PC-9 (cell line): ENCODE data around the gene PPP1CA. TPM values are rescaled to one million over a fixed set of nuclear protein-coding genes. Genes with fewer than 3 reads are reported as not detected.

Experiments used
- BruUV-seq: library from RNA; stranded (reverse); fragments of 400-500 nt; replicated peaks from 2 replicates; lab custom pipeline; 2021; lab: Mats Ljungman, UMichigan
- CTCF ChIA-PET: fragments of 300-600 bp; sonication (Branson Sonifier 250); formaldehyde crosslinking; loops from one replicate; lab custom pipeline; 2022; ENCODE audit warnings: antibody characterized with exemption; lab: Charles Lee
- POLR2A ChIA-PET: fragments of 300-600 bp; sonication (Branson Sonifier 250); formaldehyde crosslinking; loops from one replicate; lab custom pipeline; 2022; ENCODE audit warnings: antibody characterized with exemption; ENCODE audit not compliant: unreplicated experiment; lab: Charles Lee
- DNase-seq, 2 experiments: peaks; one replicate each; pipeline versions ENCODE4 v3.0.0 to v3.0.0-alpha.2; 2015 to 2022; ENCODE audit warnings: mixed read lengths in 1 of 2
- H2AFZ ChIP-seq: fragments of 200-600 bp; sonication (generic); 2 replicates; pipeline ENCODE4 v1.8.1; 2017; ENCODE audit warnings: antibody characterized with exemption
- H3F3A ChIP-seq: fragments of 200-600 bp; sonication (generic); 2 replicates; pipeline ENCODE4 v1.8.1; 2017; ENCODE audit warnings: antibody characterized with exemption, mild to moderate bottlenecking, low read depth; ENCODE audit not compliant: insufficient read depth
- H3K27ac ChIP-seq: fragments of 200-600 bp; sonication (generic); 2 replicates; pipeline ENCODE4 v1.6.1; 2016; ENCODE audit warnings: mixed run types
- H3K27me3 ChIP-seq: fragments of 200-600 bp; sonication (generic); 2 replicates; pipeline ENCODE4 v1.6.1; 2016; ENCODE audit warnings: low read depth, mixed run types; ENCODE audit not compliant: insufficient read depth
- H3K36me3 ChIP-seq: fragments of 200-600 bp; sonication (generic); 2 replicates; pipeline ENCODE4 v1.6.1; 2016; ENCODE audit warnings: low read depth, mixed run types
- H3K4me1 ChIP-seq: fragments of 200-600 bp; sonication (generic); replicated peaks from 2 replicates; pipeline ENCODE4 v1.6.1; 2016; ENCODE audit warnings: mixed run types; ENCODE audit not compliant: insufficient read depth
- H3K4me2 ChIP-seq: fragments of 200-600 bp; sonication (generic); 2 replicates; pipeline ENCODE4 v1.6.1; 2017; ENCODE audit warnings: mixed run types
- H3K4me3 ChIP-seq: fragments of 200-600 bp; sonication (generic); 2 replicates; pipeline ENCODE4 v1.6.1; 2016; ENCODE audit warnings: mixed run types
- H3K79me2 ChIP-seq: fragments of 200-600 bp; sonication (generic); 2 replicates; pipeline ENCODE4 v1.6.1; 2017; ENCODE audit warnings: low read depth, mixed run types
- H3K9me2 ChIP-seq: fragments of 200-600 bp; sonication (generic); 2 replicates; pipeline ENCODE4 v1.8.1; 2017; ENCODE audit warnings: mild to moderate bottlenecking; ENCODE audit not compliant: insufficient read depth
- H3K9me3 ChIP-seq: fragments of 200-600 bp; sonication (generic); 2 replicates; pipeline ENCODE4 v1.8.1; 2016; ENCODE audit warnings: low read depth; ENCODE audit not compliant: insufficient read depth
- H4K20me1 ChIP-seq: fragments of 200-600 bp; sonication (generic); 2 replicates; pipeline ENCODE4 v1.8.1; 2017; ENCODE audit not compliant: insufficient read depth
- EZH2 ChIP-seq: fragments of 200-600 bp; sonication (generic); IDR thresholded peaks from 2 replicates; pipeline ENCODE4 v1.8.0; 2017; ENCODE audit warnings: antibody characterized with exemption, low read depth
- intact Hi-C: fragments of 100-400 bp; cut with micrococcal nuclease; formaldehyde crosslinking; loops from one replicate; pipeline ENCODE4 v1.10.0; 2022; ENCODE audit not compliant: unreplicated experiment
- total RNA-seq: library from RNA; stranded (reverse); gene quantifications from 2 replicates; pipeline ENCODE4 v1.2.3, GENCODE V29; 2021
- TF ChIP-seq, protein P1 (sequence below): fragments of 200-600 bp; sonication (generic); conservative IDR thresholded peaks from 2 replicates; pipeline ENCODE4 v1.6.1; 2017; ENCODE audit warnings: mixed run types, antibody characterized with exemption, mild to moderate bottlenecking, moderate library complexity

Gene PPP1CA
- total RNA-seq, 1 experiment from 2014 or later, result 306 TPM

DNA sequence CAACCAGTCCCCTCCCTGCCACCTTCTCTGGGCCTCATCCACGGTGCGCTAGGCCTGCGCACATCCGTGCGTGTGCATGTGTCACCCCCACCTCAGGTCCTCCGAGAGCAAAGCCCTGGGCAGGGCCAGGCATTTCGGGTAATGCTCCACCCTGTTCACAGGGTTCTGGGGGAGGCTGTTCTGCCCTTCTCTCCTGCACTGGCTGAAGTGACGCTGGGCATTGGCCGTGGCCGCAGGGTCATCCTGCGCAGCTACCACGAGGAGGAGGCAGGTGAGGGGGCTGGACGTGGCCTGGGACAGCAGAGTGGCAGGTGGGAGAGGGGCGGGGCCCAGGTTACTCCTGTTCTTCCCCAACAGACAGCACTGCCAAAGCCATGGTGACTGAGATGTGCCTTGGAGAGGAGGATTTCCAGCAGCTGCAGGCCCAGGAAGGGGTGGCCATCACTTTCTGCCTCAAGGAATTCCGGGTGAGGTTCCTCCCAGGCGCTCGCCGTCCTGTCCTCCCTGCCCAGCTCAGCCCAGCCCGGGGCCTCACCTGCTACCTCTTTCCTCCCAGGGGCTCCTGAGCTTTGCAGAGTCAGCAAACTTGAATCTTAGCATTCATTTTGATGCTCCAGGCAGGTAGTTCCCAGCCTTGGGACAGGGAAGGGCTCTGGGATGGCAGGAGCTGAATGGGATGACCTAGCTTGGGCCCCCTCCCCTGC, 6.0 kb downstream of the PPP1CA start:
- intact Hi-C loops, result no loop called here
- BruUV-seq, result no TSS peak
- Histone ChIP-seq H3K79me2 (peaks cover 22% of the 10 kb centered on the region), H3K9me3 (no peaks in the 10 kb centered on the region), H3K27ac (no peak overlapping the region), H3K4me3 (no peak overlapping the region), H2AFZ (no peak overlapping the region), H4K20me1 (peaks cover 3% of the 10 kb centered on the region; the same call in 1 of the 2 replicates), H3K9me2 (no peaks in the 10 kb centered on the region), H3K4me2 (no peak overlapping the region), H3K27me3 (no peaks in the 10 kb centered on the region), H3K36me3 (0 out of 2 replicates have a peak, but pooled peaks cover 6% of the 10 kb centered on the region), H3F3A (peaks cover 33% of the 10 kb centered on the region), H3K4me1 (peaks cover 13% of the 10 kb centered on the region)
- POLR2A ChIA-PET, result interaction anchor here (0.8 kb wide), 2 partner anchors 22 to 183 kb away, joined by 3 read pairs; no protein-coding TSS in a partner anchor
- no peak for TF ChIP-seq EZH2
- CTCF ChIA-PET, result no interaction called here
- DNase-seq, result no peak

DNA sequence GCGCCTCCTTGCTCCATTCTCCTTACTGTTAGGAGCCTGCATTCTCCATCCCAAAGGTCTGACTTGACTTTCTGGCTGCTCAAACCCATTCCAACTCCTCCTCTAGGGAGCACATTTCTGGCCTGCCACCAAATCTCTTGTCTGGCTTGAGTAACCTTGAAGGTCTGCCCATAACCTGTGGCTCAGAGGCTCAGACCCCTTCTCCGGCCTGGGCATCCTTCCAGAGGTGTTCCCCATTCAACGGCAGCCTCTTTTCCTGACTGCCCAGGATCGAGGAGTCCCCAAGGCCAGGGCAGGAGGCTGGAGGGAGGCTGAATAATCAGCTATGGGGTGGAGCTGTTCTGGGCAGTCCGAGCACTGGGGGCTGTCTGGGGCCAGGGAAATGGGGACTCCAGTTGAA, 7.7 kb downstream of the PPP1CA start:
- peaks cover 21% of the 10 kb centered on the region for H3K79me2 ChIP-seq
- no peak overlapping the region for H2AFZ ChIP-seq
- DNase-seq, result no peak
- H4K20me1 ChIP-seq, result peaks cover 3% of the 10 kb centered on the region; the same call in 1 of the 2 replicates
- H3K4me1 ChIP-seq, result peaks cover 12% of the 10 kb centered on the region; the same call in 1 of the 2 replicates
- H3F3A ChIP-seq, result peaks cover 42% of the 10 kb centered on the region
- no peaks in the 10 kb centered on the region for H3K9me2 ChIP-seq
- H3K36me3 ChIP-seq, result 0 out of 2 replicates have a peak, but pooled peaks cover 6% of the 10 kb centered on the region
- intact Hi-C loops, result no loop called here
- no peaks in the 10 kb centered on the region for H3K9me3 ChIP-seq
- TF ChIP-seq, protein P1, sequence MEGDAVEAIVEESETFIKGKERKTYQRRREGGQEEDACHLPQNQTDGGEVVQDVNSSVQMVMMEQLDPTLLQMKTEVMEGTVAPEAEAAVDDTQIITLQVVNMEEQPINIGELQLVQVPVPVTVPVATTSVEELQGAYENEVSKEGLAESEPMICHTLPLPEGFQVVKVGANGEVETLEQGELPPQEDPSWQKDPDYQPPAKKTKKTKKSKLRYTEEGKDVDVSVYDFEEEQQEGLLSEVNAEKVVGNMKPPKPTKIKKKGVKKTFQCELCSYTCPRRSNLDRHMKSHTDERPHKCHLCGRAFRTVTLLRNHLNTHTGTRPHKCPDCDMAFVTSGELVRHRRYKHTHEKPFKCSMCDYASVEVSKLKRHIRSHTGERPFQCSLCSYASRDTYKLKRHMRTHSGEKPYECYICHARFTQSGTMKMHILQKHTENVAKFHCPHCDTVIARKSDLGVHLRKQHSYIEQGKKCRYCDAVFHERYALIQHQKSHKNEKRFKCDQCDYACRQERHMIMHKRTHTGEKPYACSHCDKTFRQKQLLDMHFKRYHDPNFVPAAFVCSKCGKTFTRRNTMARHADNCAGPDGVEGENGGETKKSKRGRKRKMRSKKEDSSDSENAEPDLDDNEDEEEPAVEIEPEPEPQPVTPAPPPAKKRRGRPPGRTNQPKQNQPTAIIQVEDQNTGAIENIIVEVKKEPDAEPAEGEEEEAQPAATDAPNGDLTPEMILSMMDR, result no peak
- no peak for TF ChIP-seq EZH2
- CTCF ChIA-PET, result interaction anchor here (0.6 kb wide), 1 partner anchor 9 kb away, joined by 7 read pairs; no protein-coding TSS in a partner anchor
- no peaks in the 10 kb centered on the region for H3K27me3 ChIP-seq
- POLR2A ChIA-PET, result interaction anchor here (0.6 to 0.8 kb wide), 2 partner anchors 48 to 89 kb away, joined by 5 to 16 read pairs; partner anchors contain the start of gene AIP
- H3K4me2 ChIP-seq, result no peak overlapping the region
- no peak overlapping the region for H3K4me3 ChIP-seq
- BruUV-seq, result no TSS peak
- H3K27ac ChIP-seq, result no peak overlapping the region

GRCh38 chr11:67393437-67393836, 8.2 kb downstream of the PPP1CA start:
- POLR2A ChIA-PET, result no interaction called here
- Histone ChIP-seq H3F3A (peaks cover 41% of the 10 kb centered on the region), H3K27ac (no peak overlapping the region), H4K20me1 (peaks cover 3% of the 10 kb centered on the region; the same call in 1 of the 2 replicates), H3K36me3 (0 out of 2 replicates have a peak, but pooled peaks cover 1% of the 10 kb centered on the region), H3K79me2 (peaks cover 21% of the 10 kb centered on the region), H3K4me3 (no peak overlapping the region), H3K4me1 (peaks cover 12% of the 10 kb centered on the region; the same call in 1 of the 2 replicates), H3K27me3 (no peaks in the 10 kb centered on the region), H2AFZ (no peak overlapping the region), H3K9me2 (no peaks in the 10 kb centered on the region), H3K9me3 (no peaks in the 10 kb centered on the region), H3K4me2 (no peak overlapping the region)
- CTCF ChIA-PET, result no interaction called here
- DNase-seq, result no peak
- TF ChIP-seq, protein P1, result no peak
- TF ChIP-seq EZH2, result no peak
- BruUV-seq, result no TSS peak
- intact Hi-C loops, result no loop called here
